ENCODE data around the gene ACSS3. TPM values are rescaled to one million over a fixed set of nuclear protein-coding genes. Genes with fewer than 3 reads are reported as not detected.
A peak's percentile ranks its signal among the peaks of the same experiment; 100 is the strongest.

The ACSS3 gene
- total RNA-seq, 1 donor from 2014 or later, result 1.1 TPM

DNA sequence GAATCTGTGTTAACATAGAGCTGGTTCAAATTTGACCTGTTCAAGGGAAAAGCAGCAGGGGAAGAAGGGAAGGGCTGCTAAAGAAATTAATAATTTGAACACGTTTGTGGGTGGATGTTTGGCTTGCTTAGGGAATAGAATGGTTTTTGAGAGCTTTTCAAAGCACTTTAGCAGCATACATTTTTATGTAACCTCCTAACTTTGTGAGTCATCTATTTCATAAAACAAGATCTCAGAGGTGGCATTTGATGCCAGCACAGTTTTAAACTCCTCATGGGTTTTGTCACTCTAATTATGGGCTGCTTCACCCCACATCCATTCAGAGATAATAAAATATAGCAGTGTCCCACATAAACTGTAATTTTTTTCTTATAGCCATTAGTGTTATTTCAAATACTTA lies 143.8 kb downstream of the ACSS3 start:
- FAIRE-seq (no peak), DNase-seq (ENCODE audit: low read depth) (no peak)

GRCh38 chr12:81222846-81223592 lies 145.1 kb downstream of the ACSS3 start:
- DNase-seq (ENCODE audit: low read depth) (no peak), FAIRE-seq (no peak)
- H3K36me3 ChIP-seq (ENCODE audit: control insufficient read depth, insufficient read depth, low read length), result no peaks in the 10 kb centered on the region
- no peaks in the 10 kb centered on the region for H3K27me3 ChIP-seq (ENCODE audit: control insufficient read depth, insufficient read depth, low read length)
- no peak overlapping the region for H3K4me3 ChIP-seq (ENCODE audit: low read depth, low read length)
- TF ChIP-seq, protein P1, sequence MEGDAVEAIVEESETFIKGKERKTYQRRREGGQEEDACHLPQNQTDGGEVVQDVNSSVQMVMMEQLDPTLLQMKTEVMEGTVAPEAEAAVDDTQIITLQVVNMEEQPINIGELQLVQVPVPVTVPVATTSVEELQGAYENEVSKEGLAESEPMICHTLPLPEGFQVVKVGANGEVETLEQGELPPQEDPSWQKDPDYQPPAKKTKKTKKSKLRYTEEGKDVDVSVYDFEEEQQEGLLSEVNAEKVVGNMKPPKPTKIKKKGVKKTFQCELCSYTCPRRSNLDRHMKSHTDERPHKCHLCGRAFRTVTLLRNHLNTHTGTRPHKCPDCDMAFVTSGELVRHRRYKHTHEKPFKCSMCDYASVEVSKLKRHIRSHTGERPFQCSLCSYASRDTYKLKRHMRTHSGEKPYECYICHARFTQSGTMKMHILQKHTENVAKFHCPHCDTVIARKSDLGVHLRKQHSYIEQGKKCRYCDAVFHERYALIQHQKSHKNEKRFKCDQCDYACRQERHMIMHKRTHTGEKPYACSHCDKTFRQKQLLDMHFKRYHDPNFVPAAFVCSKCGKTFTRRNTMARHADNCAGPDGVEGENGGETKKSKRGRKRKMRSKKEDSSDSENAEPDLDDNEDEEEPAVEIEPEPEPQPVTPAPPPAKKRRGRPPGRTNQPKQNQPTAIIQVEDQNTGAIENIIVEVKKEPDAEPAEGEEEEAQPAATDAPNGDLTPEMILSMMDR (IDR thresholded peaks at IDR 0.05; ENCODE audit: insufficient read depth, low read length, severe bottlenecking), result no peak

More for the DNA sequence above, 143.8 kb downstream of the ACSS3 start:
- Histone ChIP-seq H3K4me3 (ENCODE audit: low read depth, low read length) (no peak overlapping the region), H3K36me3 (ENCODE audit: control insufficient read depth, insufficient read depth, low read length) (no peaks in the 10 kb centered on the region), H3K27me3 (ENCODE audit: control insufficient read depth, insufficient read depth, low read length) (no peaks in the 10 kb centered on the region)
- TF ChIP-seq, protein P1 (IDR thresholded peaks at IDR 0.05; ENCODE audit: insufficient read depth, low read length, severe bottlenecking), result no peak

DNA sequence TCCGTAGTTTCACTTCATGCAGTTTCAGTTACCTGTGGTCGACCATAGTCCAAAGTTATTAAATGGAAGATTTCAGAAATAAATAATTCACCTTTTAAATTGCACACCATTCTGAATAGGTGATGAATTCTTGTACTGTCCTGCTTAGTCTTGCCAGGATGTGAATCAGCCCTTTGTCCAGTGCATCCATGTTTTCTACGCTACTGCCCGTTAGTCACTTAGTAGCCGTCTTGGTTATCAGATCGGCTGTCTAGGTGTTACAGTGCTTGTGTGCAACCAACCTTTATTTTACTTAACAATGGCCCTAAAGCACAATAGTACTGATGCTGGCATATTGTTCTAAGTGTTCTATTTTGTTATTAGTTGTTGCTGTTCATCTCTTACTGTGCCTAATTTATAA lies 146.7 kb downstream of the ACSS3 start:
- TF ChIP-seq, protein P1 (IDR thresholded peaks at IDR 0.05; ENCODE audit: insufficient read depth, low read length, severe bottlenecking), result no peak
- no peak overlapping the region for H3K4me3 ChIP-seq (ENCODE audit: low read depth, low read length)
- FAIRE-seq (no peak), DNase-seq (ENCODE audit: low read depth) (peak; percentile 34)
- no peaks in the 10 kb centered on the region for H3K27me3 ChIP-seq (ENCODE audit: control insufficient read depth, insufficient read depth, low read length)
- no peaks in the 10 kb centered on the region for H3K36me3 ChIP-seq (ENCODE audit: control insufficient read depth, insufficient read depth, low read length)

DNA sequence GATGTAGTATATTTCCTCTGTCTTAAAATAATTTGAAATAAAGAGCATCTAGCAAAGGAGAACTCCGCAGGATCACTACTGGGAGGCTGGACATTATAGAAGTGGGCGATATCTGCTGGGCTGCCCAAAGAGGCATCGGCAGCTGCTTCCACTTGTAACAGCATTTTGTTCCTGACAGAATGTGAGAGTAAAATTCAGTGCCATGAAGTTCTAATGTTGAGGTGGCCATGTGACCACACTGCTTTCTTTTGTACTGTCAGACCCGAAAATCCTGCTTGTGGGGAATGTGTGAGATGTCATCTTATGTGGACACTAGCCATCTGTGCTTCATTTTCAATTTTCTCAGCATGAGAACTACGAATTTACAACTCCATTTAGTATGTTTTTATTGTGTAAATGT lies 151.9 kb downstream of the ACSS3 start:
- Histone ChIP-seq H3K36me3 (ENCODE audit: control insufficient read depth, insufficient read depth, low read length) (no peaks in the 10 kb centered on the region), H3K4me3 (ENCODE audit: low read depth, low read length) (no peak overlapping the region), H3K27me3 (ENCODE audit: control insufficient read depth, insufficient read depth, low read length) (no peaks in the 10 kb centered on the region)
- FAIRE-seq (no peak), DNase-seq (ENCODE audit: low read depth) (no peak)
- TF ChIP-seq, protein P1 (IDR thresholded peaks at IDR 0.05; ENCODE audit: insufficient read depth, low read length, severe bottlenecking), result no peak

DNA sequence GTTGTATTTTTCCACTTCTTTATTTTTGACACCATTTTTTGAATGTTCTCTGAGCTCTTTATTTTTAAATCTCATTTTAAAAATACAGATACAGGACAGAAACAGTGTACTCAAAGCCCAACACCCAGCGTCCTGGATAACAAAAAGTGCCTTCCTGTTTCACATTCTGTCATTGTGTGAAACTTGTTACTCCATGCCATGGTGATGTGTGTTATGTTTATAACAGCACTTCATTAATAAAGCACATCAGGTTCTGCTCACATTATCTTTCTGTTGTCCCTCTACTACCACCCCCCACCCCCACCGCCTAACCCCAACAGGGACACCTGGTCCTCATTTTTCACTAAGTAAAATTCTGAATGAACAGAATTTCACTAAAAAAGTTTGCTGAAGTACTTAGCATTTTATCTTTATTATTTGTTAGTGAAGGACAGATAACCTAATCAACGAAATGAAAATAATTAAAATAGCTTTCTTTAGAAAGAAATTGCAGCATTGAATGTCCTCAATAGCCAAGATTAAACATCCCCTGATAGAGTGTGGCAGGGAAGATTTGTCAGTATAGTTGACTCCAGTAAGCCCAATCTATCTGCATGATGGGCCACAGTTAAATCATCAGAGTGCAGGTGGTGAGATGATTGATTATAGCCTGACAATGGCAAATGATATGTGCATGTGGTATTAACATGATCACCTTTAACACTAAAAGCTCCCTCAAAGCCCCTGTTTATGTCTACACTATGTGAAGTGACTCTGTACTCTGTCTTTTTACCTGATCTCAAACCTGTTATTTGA lies 153.9 kb downstream of the ACSS3 start:
- no peak for FAIRE-seq

More for the DNA sequence above, 153.9 kb downstream of the ACSS3 start:
- no peak overlapping the region for H3K4me3 ChIP-seq (ENCODE audit: low read depth, low read length)
- H3K27me3 ChIP-seq (ENCODE audit: control insufficient read depth, insufficient read depth, low read length), result no peaks in the 10 kb centered on the region
- TF ChIP-seq, protein P1 (IDR thresholded peaks at IDR 0.05; ENCODE audit: insufficient read depth, low read length, severe bottlenecking), result no peak
- no peak for DNase-seq (ENCODE audit: low read depth)
- H3K36me3 ChIP-seq (ENCODE audit: control insufficient read depth, insufficient read depth, low read length), result no peaks in the 10 kb centered on the region

Data from bronchial epithelial cell (primary cell).